H9 (cell line): ENCODE data around the gene ENTREP3. TPM values are rescaled to one million over a fixed set of nuclear protein-coding genes. Genes with fewer than 3 reads are reported as not detected.

Experiments
- DNase-seq: peaks from one replicate; pipeline ENCODE4 v3.0.0-alpha.2; 2017
- H2AFZ ChIP-seq: one replicate; pipeline ENCODE4 v1.6.1; 2013; ENCODE audit warnings: mild to moderate bottlenecking, low read length, control low read depth, moderate library complexity
- H2AK5ac ChIP-seq: 2 replicates; pipeline ENCODE4 v1.6.1; 2013; ENCODE audit warnings: low read length, control low read depth, mixed read lengths; ENCODE audit not compliant: insufficient read length
- H2BK120ac ChIP-seq: one replicate; pipeline ENCODE4 v1.6.1; 2013; ENCODE audit warnings: low read depth, mild to moderate bottlenecking, low read length, control low read depth, inconsistent platforms; ENCODE audit not compliant: poor library complexity, severe bottlenecking
- H2BK12ac ChIP-seq: 2 replicates; pipeline ENCODE4 v1.6.1; 2013; ENCODE audit warnings: low read length, control low read depth, mixed read lengths, low read depth; ENCODE audit not compliant: insufficient read length
- H2BK15ac ChIP-seq: 2 replicates; pipeline ENCODE4 v1.6.1; 2013; ENCODE audit warnings: low read depth, low read length, control low read depth
- H2BK20ac ChIP-seq: one replicate; pipeline ENCODE4 v1.6.1; 2013; ENCODE audit warnings: low read depth, mild to moderate bottlenecking, low read length, control low read depth, inconsistent platforms; ENCODE audit not compliant: poor library complexity, severe bottlenecking
- H2BK5ac ChIP-seq: 2 replicates; pipeline ENCODE4 v1.6.1; 2013; ENCODE audit warnings: low read length, control low read depth, mixed read lengths; ENCODE audit not compliant: insufficient read length
- H3K14ac ChIP-seq: 2 replicates; pipeline ENCODE4 v1.6.1; 2013; ENCODE audit warnings: low read length, control low read depth; ENCODE audit not compliant: insufficient read depth
- H3K18ac ChIP-seq: 2 replicates; pipeline ENCODE4 v1.6.1; 2013; ENCODE audit warnings: low read depth, mild to moderate bottlenecking, mixed read lengths, low read length, control low read depth; ENCODE audit not compliant: insufficient read length
- H3K23ac ChIP-seq: 2 replicates; pipeline ENCODE4 v1.6.1; 2013; ENCODE audit warnings: low read length, control low read depth, mixed read lengths, low read depth; ENCODE audit not compliant: insufficient read length
- H3K23me2 ChIP-seq: 2 replicates; pipeline ENCODE4 v1.6.1; 2013; ENCODE audit warnings: low read depth, mild to moderate bottlenecking, mixed read lengths, low read length, control low read depth; ENCODE audit not compliant: insufficient read length, poor library complexity, severe bottlenecking
- H3K27ac ChIP-seq: 2 replicates; pipeline ENCODE4 v1.5.1; 2013; ENCODE audit warnings: low read length, control low read depth, mixed read lengths, low read depth; ENCODE audit not compliant: insufficient read length
- H3K27me3 ChIP-seq: 2 replicates; pipeline ENCODE4 v1.6.1; 2013; ENCODE audit warnings: low read length, control low read depth, inconsistent platforms; ENCODE audit not compliant: insufficient read depth
- H3K4ac ChIP-seq: 2 replicates; pipeline ENCODE4 v1.6.1; 2013; ENCODE audit warnings: low read depth, mild to moderate bottlenecking, control low read depth, inconsistent platforms, low read length, moderate library complexity
- H3K4me1 ChIP-seq: 2 replicates; pipeline ENCODE4 v1.6.1; 2013; ENCODE audit warnings: low read length, control low read depth, inconsistent platforms; ENCODE audit not compliant: insufficient read depth
- H3K4me2 ChIP-seq: 2 replicates; pipeline ENCODE4 v1.6.1; 2013; ENCODE audit warnings: low read length, control low read depth, mixed read lengths; ENCODE audit not compliant: insufficient read length, insufficient read depth
- H3K56ac ChIP-seq: 2 replicates; pipeline ENCODE4 v1.6.1; 2013; ENCODE audit warnings: low read depth, mild to moderate bottlenecking, mixed read lengths, low read length, control low read depth; ENCODE audit not compliant: insufficient read length
- H3K79me1 ChIP-seq: 2 replicates; pipeline ENCODE4 v1.6.1; 2013; ENCODE audit warnings: low read depth, mild to moderate bottlenecking, moderate library complexity, low read length, control low read depth, inconsistent platforms; ENCODE audit not compliant: insufficient read depth, poor library complexity, severe bottlenecking
- H3K79me2 ChIP-seq: 2 replicates; pipeline ENCODE4 v1.6.1; 2013; ENCODE audit warnings: low read length, control low read depth, inconsistent platforms; ENCODE audit not compliant: insufficient read depth
- H3K9ac ChIP-seq: 2 replicates; pipeline ENCODE4 v1.6.1; 2013; ENCODE audit warnings: low read length, control low read depth, mixed read lengths; ENCODE audit not compliant: insufficient read length; ENCODE audit errors: extremely low read depth
- H3K9me3 ChIP-seq: one replicate; pipeline ENCODE4 v1.6.1; 2013; ENCODE audit warnings: low read depth, low read length, inconsistent platforms; ENCODE audit not compliant: control insufficient read depth
- H3T11ph ChIP-seq: one replicate; pipeline ENCODE4 v1.6.1; 2013; ENCODE audit warnings: mild to moderate bottlenecking, low read length, control low read depth, inconsistent platforms
- H4K20me1 ChIP-seq: one replicate; pipeline ENCODE4 v1.6.1; 2013; ENCODE audit not compliant: control insufficient read depth, insufficient read length, insufficient read depth
- H4K5ac ChIP-seq: 2 replicates; pipeline ENCODE4 v1.6.1; 2013; ENCODE audit warnings: low read depth, mild to moderate bottlenecking, mixed read lengths, low read length, control low read depth; ENCODE audit not compliant: insufficient read length
- H4K8ac ChIP-seq: replicated peaks from 2 replicates; pipeline ENCODE4 v1.6.1; 2013; ENCODE audit warnings: low read length, control low read depth, mixed read lengths, low read depth; ENCODE audit not compliant: insufficient read length
- H4K91ac ChIP-seq: 2 replicates; pipeline ENCODE4 v1.6.1; 2013; ENCODE audit warnings: low read depth, mild to moderate bottlenecking, moderate library complexity, mixed read lengths, low read length, control low read depth; ENCODE audit not compliant: insufficient read length
- H3K27ac Mint-ChIP-seq, 3 experiments: 2 replicates in 2 of 3; 3 replicates in 1 of 3; pipeline ENCODE4 v1.8.0; 2020 to 2021; ENCODE audit warnings: mixed read lengths in 3 of 3, mild to moderate bottlenecking in 1 of 3, moderate library complexity in 1 of 3
- H3K27me3 Mint-ChIP-seq: 2 replicates; pipeline ENCODE4 v1.8.0; 2021; ENCODE audit warnings: low read depth, mild to moderate bottlenecking, moderate library complexity, mixed read lengths
- H3K36me3 Mint-ChIP-seq, 3 experiments: 2 replicates in 2 of 3; 3 replicates in 1 of 3; pipeline ENCODE4 v1.8.0; 2020 to 2021; ENCODE audit warnings: low read depth in 3 of 3, mixed read lengths in 3 of 3; ENCODE audit not compliant: insufficient read depth in 1 of 3
- H3K4me1 Mint-ChIP-seq, 2 experiments: 2 replicates each; pipeline ENCODE4 v1.8.0; 2020; ENCODE audit warnings: mixed read lengths in 2 of 2
- H3K4me3 Mint-ChIP-seq, 2 experiments: 2 replicates in 1 of 2; 3 replicates in 1 of 2; pipeline ENCODE4 v1.8.0; 2020 to 2021; ENCODE audit warnings: mild to moderate bottlenecking in 2 of 2, mixed read lengths in 2 of 2, moderate library complexity in 1 of 2
- H3K9me3 Mint-ChIP-seq, 2 experiments: 2 replicates in 1 of 2; 3 replicates in 1 of 2; pipeline ENCODE4 v1.8.0; 2020; ENCODE audit warnings: mild to moderate bottlenecking in 2 of 2, mixed read lengths in 2 of 2, moderate library complexity in 1 of 2
- WGBS: extraction: QIAGEN DNeasy Blood & Tissue Kit; methylation state at CpG from one replicate; pipeline ENCODE4 v1.1.7; 2013; ENCODE audit warnings: missing lambda C conversion rate, low lambda C conversion rate, mixed read lengths; ENCODE audit not compliant: insufficient read length; ENCODE audit errors: extremely low coverage; 5-methylcytosine and 5-hydroxymethylcytosine counted together
- total RNA-seq: library from RNA; stranded (reverse); gene quantifications from 2 replicates; pipeline ENCODE4 v1.2.1, GENCODE V29; 2021
- TF ChIP-seq, protein P1 (sequence below): fragments of 200-600 bp; sonication (generic); conservative IDR thresholded peaks from 3 replicates; pipeline ENCODE4 v1.8.0; 2021; ENCODE audit warnings: antibody characterized with exemption, mild to moderate bottlenecking

The ENTREP3 gene
- total RNA-seq, 1 experiment from 2014 or later, result 41.0 TPM

DNA sequence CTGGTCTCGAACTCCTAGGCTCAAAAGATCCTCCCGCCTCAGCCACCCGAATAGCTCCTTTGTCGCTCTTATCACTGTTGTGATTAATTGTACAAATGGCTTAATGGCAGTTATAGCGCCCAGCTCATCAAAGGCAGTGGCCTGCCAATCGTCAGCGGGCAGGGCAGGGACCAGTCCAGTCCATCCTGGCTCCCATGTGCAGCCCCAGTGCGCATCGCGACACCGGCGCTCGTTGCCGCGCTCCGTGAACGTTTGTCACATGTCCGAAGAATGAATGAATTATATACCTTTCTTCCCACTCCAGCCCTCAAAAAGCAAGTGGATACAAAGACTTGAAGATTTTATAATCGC is 28.4 kb downstream of the ENTREP3 start:
- Histone ChIP-seq H4K5ac (no peak overlapping the region), H3K27ac (no peak overlapping the region), H3K4me2 (peak overlapping the region; percentile 81), H3K23me2 (peaks cover 4% of the 10 kb centered on the region), H3T11ph (no peak overlapping the region), H3K18ac (peak overlapping the region; percentile 37), H3K27me3 (no peaks in the 10 kb centered on the region), H2AFZ (no peak overlapping the region), H3K14ac (peak overlapping the region; percentile 44; the same call in 1 of the 2 replicates), H3K4ac (no peak overlapping the region), H3K9me3 (no peaks in the 10 kb centered on the region), H3K79me1 (no peaks in the 10 kb centered on the region), H3K9ac (peak overlapping the region; percentile 71), H2BK120ac (no peak overlapping the region), H4K91ac (no peak overlapping the region), H2AK5ac (no peak overlapping the region), H3K56ac (no peak overlapping the region), H2BK20ac (no peak overlapping the region), H3K4me1 (no peaks in the 10 kb centered on the region; the same call in 1 of the 2 replicates), H2BK12ac (no peak overlapping the region), H2BK5ac (no peak overlapping the region), H3K23ac (no peak overlapping the region), H4K8ac (no peak overlapping the region), H2BK15ac (no peak overlapping the region), H4K20me1 (no peaks in the 10 kb centered on the region), H3K79me2 (no peaks in the 10 kb centered on the region)
- TF ChIP-seq, protein P1, sequence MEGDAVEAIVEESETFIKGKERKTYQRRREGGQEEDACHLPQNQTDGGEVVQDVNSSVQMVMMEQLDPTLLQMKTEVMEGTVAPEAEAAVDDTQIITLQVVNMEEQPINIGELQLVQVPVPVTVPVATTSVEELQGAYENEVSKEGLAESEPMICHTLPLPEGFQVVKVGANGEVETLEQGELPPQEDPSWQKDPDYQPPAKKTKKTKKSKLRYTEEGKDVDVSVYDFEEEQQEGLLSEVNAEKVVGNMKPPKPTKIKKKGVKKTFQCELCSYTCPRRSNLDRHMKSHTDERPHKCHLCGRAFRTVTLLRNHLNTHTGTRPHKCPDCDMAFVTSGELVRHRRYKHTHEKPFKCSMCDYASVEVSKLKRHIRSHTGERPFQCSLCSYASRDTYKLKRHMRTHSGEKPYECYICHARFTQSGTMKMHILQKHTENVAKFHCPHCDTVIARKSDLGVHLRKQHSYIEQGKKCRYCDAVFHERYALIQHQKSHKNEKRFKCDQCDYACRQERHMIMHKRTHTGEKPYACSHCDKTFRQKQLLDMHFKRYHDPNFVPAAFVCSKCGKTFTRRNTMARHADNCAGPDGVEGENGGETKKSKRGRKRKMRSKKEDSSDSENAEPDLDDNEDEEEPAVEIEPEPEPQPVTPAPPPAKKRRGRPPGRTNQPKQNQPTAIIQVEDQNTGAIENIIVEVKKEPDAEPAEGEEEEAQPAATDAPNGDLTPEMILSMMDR, result 0 out of 3 replicates have a peak, but pooled peaks have one; percentile 15
- H3K4me1 Mint-ChIP-seq, result peaks cover 20 to 27% of the 10 kb centered on the region in 2 experiments
- peaks cover 0 to 10% (median 8%) of the 10 kb centered on the region in 3 experiments; a peak in 4 of 7 replicates for H3K36me3 Mint-ChIP-seq
- peaks cover 35% of the 10 kb centered on the region for H3K27me3 Mint-ChIP-seq
- WGBS, result no CpG with 5 or more reads among the region's 19 CpGs
- no peaks in the 10 kb centered on the region; a peak in 1 of 5 replicates for H3K9me3 Mint-ChIP-seq
- peak overlapping the region; percentile 88 for H3K4me3 Mint-ChIP-seq
- peak; percentile 74 for DNase-seq
- peak overlapping the region; percentile 91 to 99 (median 97) for H3K27ac Mint-ChIP-seq
